ENCODE measurements around the gene AQP4.

AQP4 gene

GRCh38 chr18:26839609-26840008, 25.9 kb downstream of the AQP4 start:
- DNase-seq = no peak

- DNase-seq = no peak
Observed at GRCh38 chr18:26832302-26832701, 33.2 kb downstream of the AQP4 start.

GRCh38 chr18:26827581-26827980, 37.9 kb downstream of the AQP4 start:
- no peak for DNase-seq

- DNase-seq = no peak
Observed at GRCh38 chr18:26826656-26827235, 38.8 kb downstream of the AQP4 start.

- no peak for DNase-seq
Observed at GRCh38 chr18:26821181-26821580, 44.3 kb downstream of the AQP4 start.

GRCh38 chr18:26819046-26819445, 46.5 kb downstream of the AQP4 start:
- DNase-seq = no peak

GRCh38 chr18:26818461-26818860, 47.0 kb downstream of the AQP4 start:
- DNase-seq = no peak

GRCh38 chr18:26813043-26813442, 52.5 kb downstream of the AQP4 start:
- DNase-seq = no peak

- no peak for DNase-seq
Observed at GRCh38 chr18:26812462-26812861, 53.0 kb downstream of the AQP4 start.

- DNase-seq = no peak
Observed at GRCh38 chr18:26809346-26809745, 56.2 kb downstream of the AQP4 start.

GRCh38 chr18:26806224-26806623, 59.3 kb downstream of the AQP4 start:
- no peak for DNase-seq

GRCh38 chr18:26804519-26804918, 61.0 kb downstream of the AQP4 start:
- DNase-seq = no peak

- no peak for DNase-seq
Observed at GRCh38 chr18:26803643-26804042, 61.9 kb downstream of the AQP4 start.

GRCh38 chr18:26802330-26803200, 62.9 kb downstream of the AQP4 start:
- DNase-seq = no peak
